HEK293 (cell line): Measurements from ENCODE around the gene CDK10.
A peak's percentile ranks its signal among the peaks of the same experiment; 100 is the strongest.

Experiments used
- GLI4 ChIP-seq: fragments of 450-650 bp; formaldehyde crosslinking; IDR thresholded peaks from 2 replicates; pipeline ENCODE4 v1.5.1; 2016; ENCODE audit warnings: missing biosample characterization, missing genetic modification characterization
- HOXA7 ChIP-seq: sonication (generic); formaldehyde crosslinking; IDR thresholded peaks from 2 replicates; pipeline ENCODE4 v1.8.1; 2022; ENCODE audit warnings: missing genetic modification reagents, borderline replicate concordance
- KLF8 ChIP-seq: fragments of 450-650 bp; formaldehyde crosslinking; IDR thresholded peaks from 2 replicates; pipeline ENCODE4 v1.5.1; 2016; ENCODE audit warnings: missing biosample characterization, missing genetic modification characterization
- KLF9 ChIP-seq: fragments of 450-650 bp; formaldehyde crosslinking; IDR thresholded peaks from 2 replicates; pipeline ENCODE4 v1.5.1; 2016; ENCODE audit warnings: missing biosample characterization, missing genetic modification characterization, low read depth
- MZF1 ChIP-seq: fragments of 450-650 bp; formaldehyde crosslinking; IDR thresholded peaks from 2 replicates; pipeline ENCODE4 v1.5.1; 2017; ENCODE audit warnings: missing biosample characterization, missing genetic modification characterization, borderline replicate concordance
- OSR2 ChIP-seq: fragments of 450-650 bp; formaldehyde crosslinking; IDR thresholded peaks from 2 replicates; pipeline ENCODE4 v1.5.1; 2016; ENCODE audit warnings: missing biosample characterization, missing genetic modification characterization
- PBX3 ChIP-seq: sonication (generic); formaldehyde crosslinking; IDR thresholded peaks from 2 replicates; pipeline ENCODE4 v1.8.1; 2022; ENCODE audit warnings: mild to moderate bottlenecking, moderate library complexity, missing genetic modification reagents
- ZNF18 ChIP-seq: fragments of 450-650 bp; formaldehyde crosslinking; IDR thresholded peaks from 2 replicates; pipeline ENCODE4 v1.5.1; 2016; ENCODE audit warnings: missing biosample characterization, missing genetic modification characterization
- ZNF2 ChIP-seq: fragments of 450-650 bp; formaldehyde crosslinking; IDR thresholded peaks from 2 replicates; pipeline ENCODE4 v1.5.1; 2016; ENCODE audit warnings: missing biosample characterization, missing genetic modification characterization
- ZNF354C ChIP-seq: fragments of 450-650 bp; formaldehyde crosslinking; IDR thresholded peaks from 2 replicates; pipeline ENCODE4 v1.5.1; 2016; ENCODE audit warnings: missing biosample characterization, missing genetic modification characterization, low read depth, borderline replicate concordance
- ZNF362 ChIP-seq: fragments of 450-650 bp; formaldehyde crosslinking; IDR thresholded peaks from 2 replicates; pipeline ENCODE4 v1.5.1; 2016; ENCODE audit warnings: missing biosample characterization, missing genetic modification characterization
- ZNF394 ChIP-seq: fragments of 450-650 bp; formaldehyde crosslinking; IDR thresholded peaks from 2 replicates; pipeline ENCODE4 v1.5.1; 2016; ENCODE audit warnings: missing biosample characterization, missing genetic modification characterization, mild to moderate bottlenecking, moderate library complexity, borderline replicate concordance
- ZNF404 ChIP-seq: fragments of 450-650 bp; formaldehyde crosslinking; IDR thresholded peaks from 2 replicates; pipeline ENCODE4 v1.5.1; 2017; ENCODE audit warnings: missing biosample characterization, missing genetic modification characterization
- ZNF48 ChIP-seq: fragments of 450-650 bp; formaldehyde crosslinking; IDR thresholded peaks from 2 replicates; pipeline ENCODE4 v1.5.1; 2016; ENCODE audit warnings: missing biosample characterization, missing genetic modification characterization
- ZNF501 ChIP-seq: fragments of 450-650 bp; formaldehyde crosslinking; IDR thresholded peaks from 2 replicates; pipeline ENCODE4 v1.5.1; 2016; ENCODE audit warnings: missing biosample characterization, missing genetic modification characterization
- ZNF514 ChIP-seq: fragments of 450-650 bp; formaldehyde crosslinking; IDR thresholded peaks from 2 replicates; pipeline ENCODE4 v1.5.1; 2016; ENCODE audit warnings: missing biosample characterization, missing genetic modification characterization
- ZNF596 ChIP-seq: fragments of 450-650 bp; IDR thresholded peaks from 2 replicates; pipeline ENCODE4 v1.5.0; 2018; ENCODE audit warnings: missing biosample characterization, mild to moderate bottlenecking, missing genetic modification characterization, moderate library complexity
- ZNF624 ChIP-seq: fragments of 450-650 bp; formaldehyde crosslinking; IDR thresholded peaks from 2 replicates; pipeline ENCODE4 v1.5.1; 2017; ENCODE audit warnings: missing biosample characterization, missing genetic modification characterization
- ZNF629 ChIP-seq: fragments of 450-650 bp; formaldehyde crosslinking; IDR thresholded peaks from 2 replicates; pipeline ENCODE4 v1.5.1; 2017; ENCODE audit warnings: missing biosample characterization, missing genetic modification characterization
- ZNF645 ChIP-seq: fragments of 450-650 bp; formaldehyde crosslinking; IDR thresholded peaks from 2 replicates; pipeline ENCODE4; 2016; ENCODE audit warnings: missing biosample characterization, missing genetic modification characterization
- ZNF658 ChIP-seq: fragments of 450-650 bp; formaldehyde crosslinking; IDR thresholded peaks from 2 replicates; pipeline ENCODE4; 2016; ENCODE audit warnings: missing biosample characterization, missing genetic modification characterization
- ZNF843 ChIP-seq: fragments of 450-650 bp; formaldehyde crosslinking; IDR thresholded peaks from 2 replicates; pipeline ENCODE4 v1.5.1; 2016; ENCODE audit warnings: missing biosample characterization, missing genetic modification characterization
- ZXDB ChIP-seq: fragments of 450-650 bp; formaldehyde crosslinking; IDR thresholded peaks from 2 replicates; pipeline ENCODE4 v1.5.1; 2016; ENCODE audit warnings: missing biosample characterization, missing genetic modification characterization
- TF ChIP-seq, protein P1 (sequence below): fragments of 450-650 bp; formaldehyde crosslinking; conservative IDR thresholded peaks from 2 replicates; pipeline ENCODE4 v1.5.1; 2016; ENCODE audit warnings: low read depth, missing biosample characterization, missing genetic modification characterization
- TF ChIP-seq, protein P2 (sequence below): fragments of 450-650 bp; formaldehyde crosslinking; IDR thresholded peaks from 2 replicates; pipeline ENCODE4 v1.5.1; 2016; ENCODE audit warnings: missing biosample characterization, missing genetic modification characterization
- TF ChIP-seq, protein P3 (sequence below): fragments of 450-650 bp; formaldehyde crosslinking; optimal IDR thresholded peaks from 2 replicates; pipeline ENCODE3; 2016; ENCODE audit warnings: missing biosample characterization, mild to moderate bottlenecking, missing genetic modification characterization

CDK10 gene

DNA sequence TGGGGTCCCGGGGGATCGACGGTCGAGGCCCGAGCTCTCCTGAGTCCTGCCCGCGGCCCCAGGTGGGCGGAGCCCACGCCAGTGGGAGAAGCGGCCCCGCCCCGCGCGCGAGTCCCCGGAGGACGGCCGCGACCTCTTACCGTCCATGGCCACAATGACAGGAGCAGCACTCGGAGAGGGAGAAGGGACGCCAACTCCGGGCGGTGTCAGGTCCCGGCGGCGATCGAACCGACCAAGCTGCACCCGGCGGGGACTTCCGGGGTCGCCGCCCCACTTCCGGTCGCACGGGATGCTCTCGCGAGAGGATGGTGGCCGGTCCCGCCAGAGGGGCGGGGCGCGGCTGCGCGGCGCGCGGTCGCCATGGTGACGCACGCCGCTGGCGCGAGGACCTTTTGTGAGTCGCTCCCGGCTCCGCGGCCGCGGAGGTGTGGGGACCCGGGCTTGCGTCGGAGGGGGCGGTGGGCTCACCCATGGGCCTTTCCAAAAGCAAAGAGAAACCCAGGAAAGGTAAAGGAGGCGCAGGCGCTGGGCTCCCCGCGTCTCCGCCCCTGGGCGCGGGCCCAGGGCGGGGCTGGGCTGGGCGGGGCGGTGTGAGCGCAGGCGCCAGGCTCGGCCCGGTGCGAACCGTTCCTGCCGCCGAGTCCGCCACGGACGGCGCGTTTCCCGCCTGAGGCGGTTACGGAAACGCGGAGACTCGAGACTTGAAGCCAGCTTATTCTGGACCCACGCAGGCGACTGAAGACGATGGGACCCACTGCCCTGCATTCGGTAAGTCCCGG, 28.9 kb upstream of the CDK10 start, which contains the start of the genes CHMP1A and SPATA33 (continued):
- TF ChIP-seq KLF8 = peak; percentile 81; the same call in 1 of the 2 replicates
- no peak for TF ChIP-seq ZNF514 (tag by site-specific recombination)
- peak; percentile 92 for TF ChIP-seq ZNF2
- no peak for TF ChIP-seq ZNF404 (tag by site-specific recombination)
- peak; percentile 26; the same call in 1 of the 2 replicates for TF ChIP-seq ZNF394 (tag by site-specific recombination)
- peak; percentile 60 for TF ChIP-seq PBX3 (CRISPR knock-in tag)
- no peak for TF ChIP-seq ZNF624 (tag by site-specific recombination)
- TF ChIP-seq KLF9 (tag by site-specific recombination) = peak; percentile 95
- peak; percentile 59 for TF ChIP-seq ZNF18 (tag by site-specific recombination)
- no peak for TF ChIP-seq GLI4 (tag by site-specific recombination)
- TF ChIP-seq, protein P1, sequence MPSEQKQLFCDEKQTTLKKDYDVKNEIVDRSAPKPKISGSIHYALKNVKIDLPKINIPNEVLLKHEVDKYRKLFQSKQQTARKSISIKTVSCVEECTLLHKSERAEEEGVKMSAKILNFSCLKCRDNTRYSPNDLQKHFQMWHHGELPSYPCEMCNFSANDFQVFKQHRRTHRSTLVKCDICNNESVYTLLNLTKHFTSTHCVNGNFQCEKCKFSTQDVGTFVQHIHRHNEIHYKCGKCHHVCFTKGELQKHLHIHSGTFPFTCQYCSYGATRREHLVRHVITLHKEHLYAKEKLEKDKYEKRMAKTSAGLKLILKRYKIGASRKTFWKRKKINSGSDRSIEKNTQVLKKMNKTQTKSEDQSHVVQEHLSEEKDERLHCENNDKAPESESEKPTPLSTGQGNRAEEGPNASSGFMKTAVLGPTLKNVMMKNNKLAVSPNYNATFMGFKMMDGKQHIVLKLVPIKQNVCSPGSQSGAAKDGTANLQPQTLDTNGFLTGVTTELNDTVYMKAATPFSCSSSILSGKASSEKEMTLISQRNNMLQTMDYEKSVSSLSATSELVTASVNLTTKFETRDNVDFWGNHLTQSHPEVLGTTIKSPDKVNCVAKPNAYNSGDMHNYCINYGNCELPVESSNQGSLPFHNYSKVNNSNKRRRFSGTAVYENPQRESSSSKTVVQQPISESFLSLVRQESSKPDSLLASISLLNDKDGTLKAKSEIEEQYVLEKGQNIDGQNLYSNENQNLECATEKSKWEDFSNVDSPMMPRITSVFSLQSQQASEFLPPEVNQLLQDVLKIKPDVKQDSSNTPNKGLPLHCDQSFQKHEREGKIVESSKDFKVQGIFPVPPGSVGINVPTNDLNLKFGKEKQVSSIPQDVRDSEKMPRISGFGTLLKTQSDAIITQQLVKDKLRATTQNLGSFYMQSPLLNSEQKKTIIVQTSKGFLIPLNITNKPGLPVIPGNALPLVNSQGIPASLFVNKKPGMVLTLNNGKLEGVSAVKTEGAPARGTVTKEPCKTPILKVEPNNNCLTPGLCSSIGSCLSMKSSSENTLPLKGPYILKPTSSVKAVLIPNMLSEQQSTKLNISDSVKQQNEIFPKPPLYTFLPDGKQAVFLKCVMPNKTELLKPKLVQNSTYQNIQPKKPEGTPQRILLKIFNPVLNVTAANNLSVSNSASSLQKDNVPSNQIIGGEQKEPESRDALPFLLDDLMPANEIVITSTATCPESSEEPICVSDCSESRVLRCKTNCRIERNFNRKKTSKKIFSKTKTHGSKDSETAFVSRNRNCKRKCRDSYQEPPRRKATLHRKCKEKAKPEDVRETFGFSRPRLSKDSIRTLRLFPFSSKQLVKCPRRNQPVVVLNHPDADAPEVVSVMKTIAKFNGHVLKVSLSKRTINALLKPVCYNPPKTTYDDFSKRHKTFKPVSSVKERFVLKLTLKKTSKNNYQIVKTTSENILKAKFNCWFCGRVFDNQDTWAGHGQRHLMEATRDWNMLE (tag by site-specific recombination) = peak; percentile 95
- TF ChIP-seq ZNF354C (tag by site-specific recombination) = no peak
- TF ChIP-seq OSR2 (tag by site-specific recombination) = no peak
- TF ChIP-seq ZNF843 = no peak
- TF ChIP-seq, protein P2, sequence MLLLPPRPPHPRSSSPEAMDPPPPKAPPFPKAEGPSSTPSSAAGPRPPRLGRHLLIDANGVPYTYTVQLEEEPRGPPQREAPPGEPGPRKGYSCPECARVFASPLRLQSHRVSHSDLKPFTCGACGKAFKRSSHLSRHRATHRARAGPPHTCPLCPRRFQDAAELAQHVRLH (tag by site-specific recombination) = peak; percentile 98
- TF ChIP-seq ZNF501 (tag by site-specific recombination) = no peak
- no peak for TF ChIP-seq HOXA7 (CRISPR knock-in tag)
- TF ChIP-seq ZNF645 (tag by site-specific recombination) = no peak
- TF ChIP-seq ZNF629 (tag by site-specific recombination) = 0 out of 2 replicates have a peak, but pooled peaks have one; percentile 27
- no peak for TF ChIP-seq ZNF596 (tag by site-specific recombination)
- TF ChIP-seq ZNF362 (tag by site-specific recombination) = no peak
- TF ChIP-seq ZNF658 = no peak
- 0 out of 2 replicates have a peak, but pooled peaks have one; percentile 25 for TF ChIP-seq MZF1 (tag by site-specific recombination)
- peak; percentile 82 for TF ChIP-seq ZXDB (tag by site-specific recombination)
- TF ChIP-seq, protein P3, sequence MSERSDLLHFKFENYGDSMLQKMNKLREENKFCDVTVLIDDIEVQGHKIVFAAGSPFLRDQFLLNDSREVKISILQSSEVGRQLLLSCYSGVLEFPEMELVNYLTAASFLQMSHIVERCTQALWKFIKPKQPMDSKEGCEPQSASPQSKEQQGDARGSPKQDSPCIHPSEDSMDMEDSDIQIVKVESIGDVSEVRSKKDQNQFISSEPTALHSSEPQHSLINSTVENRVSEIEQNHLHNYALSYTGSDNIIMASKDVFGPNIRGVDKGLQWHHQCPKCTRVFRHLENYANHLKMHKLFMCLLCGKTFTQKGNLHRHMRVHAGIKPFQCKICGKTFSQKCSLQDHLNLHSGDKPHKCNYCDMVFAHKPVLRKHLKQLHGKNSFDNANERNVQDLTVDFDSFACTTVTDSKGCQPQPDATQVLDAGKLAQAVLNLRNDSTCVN (tag by site-specific recombination) = peak; percentile 81
- TF ChIP-seq ZNF48 = no peak
